Choroid plexus epithelial cell (primary cell): ENCODE data around the gene TMX3.

Experiments
- DNase-seq: peaks from one replicate; pipeline ENCODE4 v3.0.0-alpha.2; 2010; ENCODE audit warnings: low read depth
- H3K4me3 ChIP-seq: 2 replicates; pipeline ENCODE4 v1.5.1; 2011; ENCODE audit warnings: low read depth, mild to moderate bottlenecking, control low read depth, low read length, moderate library complexity
- TF ChIP-seq, protein P1 (sequence below): conservative IDR thresholded peaks from 2 replicates; pipeline ENCODE4 v1.5.1; 2011; ENCODE audit warnings: low read depth, mild to moderate bottlenecking, control low read depth, inconsistent platforms, low read length, moderate library complexity

Gene TMX3

GRCh38 chr18:68701353-68701752 lies 13.6 kb downstream of the TMX3 start:
- no peak for DNase-seq
- TF ChIP-seq, protein P1, sequence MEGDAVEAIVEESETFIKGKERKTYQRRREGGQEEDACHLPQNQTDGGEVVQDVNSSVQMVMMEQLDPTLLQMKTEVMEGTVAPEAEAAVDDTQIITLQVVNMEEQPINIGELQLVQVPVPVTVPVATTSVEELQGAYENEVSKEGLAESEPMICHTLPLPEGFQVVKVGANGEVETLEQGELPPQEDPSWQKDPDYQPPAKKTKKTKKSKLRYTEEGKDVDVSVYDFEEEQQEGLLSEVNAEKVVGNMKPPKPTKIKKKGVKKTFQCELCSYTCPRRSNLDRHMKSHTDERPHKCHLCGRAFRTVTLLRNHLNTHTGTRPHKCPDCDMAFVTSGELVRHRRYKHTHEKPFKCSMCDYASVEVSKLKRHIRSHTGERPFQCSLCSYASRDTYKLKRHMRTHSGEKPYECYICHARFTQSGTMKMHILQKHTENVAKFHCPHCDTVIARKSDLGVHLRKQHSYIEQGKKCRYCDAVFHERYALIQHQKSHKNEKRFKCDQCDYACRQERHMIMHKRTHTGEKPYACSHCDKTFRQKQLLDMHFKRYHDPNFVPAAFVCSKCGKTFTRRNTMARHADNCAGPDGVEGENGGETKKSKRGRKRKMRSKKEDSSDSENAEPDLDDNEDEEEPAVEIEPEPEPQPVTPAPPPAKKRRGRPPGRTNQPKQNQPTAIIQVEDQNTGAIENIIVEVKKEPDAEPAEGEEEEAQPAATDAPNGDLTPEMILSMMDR, result no peak
- H3K4me3 ChIP-seq, result no peak overlapping the region

DNA sequence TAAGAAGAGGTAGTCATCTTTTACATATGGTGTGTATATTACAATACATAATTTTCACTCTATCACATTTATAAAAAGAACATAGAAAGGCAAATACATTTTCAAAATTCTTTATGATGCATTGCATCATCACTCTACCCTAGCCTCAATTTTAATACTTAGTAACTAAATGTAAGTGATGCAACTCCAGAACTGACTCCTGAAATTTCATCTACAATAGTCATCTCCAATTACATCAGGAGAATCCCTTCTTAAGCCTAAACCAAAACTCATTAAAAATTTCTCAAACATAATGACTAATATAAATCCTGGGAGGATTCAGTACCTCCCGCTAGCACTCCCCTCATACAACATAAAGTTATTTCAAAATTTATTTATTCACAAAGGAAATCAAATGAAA lies 15.9 kb downstream of the TMX3 start:
- no peak overlapping the region for H3K4me3 ChIP-seq
- TF ChIP-seq, protein P1, result no peak
- peak; percentile 70 for DNase-seq

GRCh38 chr18:68696937-68697336 lies 18.0 kb downstream of the TMX3 start:
- TF ChIP-seq, protein P1, result no peak
- H3K4me3 ChIP-seq, result no peak overlapping the region
- DNase-seq, result no peak

DNA sequence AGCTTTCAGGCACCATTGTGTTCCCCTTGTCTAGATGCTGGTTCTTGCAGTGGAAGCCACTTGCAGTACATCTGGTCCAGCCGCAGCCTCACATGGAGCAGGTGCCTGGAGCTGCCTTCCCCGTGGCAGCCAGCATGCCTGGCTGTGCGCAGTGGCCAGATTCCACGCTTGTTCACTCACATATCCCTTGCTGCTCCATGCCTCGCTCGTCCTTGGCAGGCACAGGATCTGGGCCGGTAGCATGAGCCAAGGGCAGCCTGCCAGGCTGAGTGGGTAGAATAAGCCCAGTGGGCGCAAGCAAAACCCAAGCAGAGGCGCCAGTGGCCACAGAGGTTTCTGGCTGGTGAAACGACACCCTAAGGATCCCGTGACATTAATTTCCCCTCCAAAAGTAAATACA lies 20.6 kb downstream of the TMX3 start:
- TF ChIP-seq, protein P1, result no peak
- H3K4me3 ChIP-seq, result no peak overlapping the region
- no peak for DNase-seq

- no peak overlapping the region for H3K4me3 ChIP-seq
- TF ChIP-seq, protein P1, result no peak
- no peak for DNase-seq
Measured at GRCh38 chr18:68693091-68693815, 21.7 kb downstream of the TMX3 start.

DNA sequence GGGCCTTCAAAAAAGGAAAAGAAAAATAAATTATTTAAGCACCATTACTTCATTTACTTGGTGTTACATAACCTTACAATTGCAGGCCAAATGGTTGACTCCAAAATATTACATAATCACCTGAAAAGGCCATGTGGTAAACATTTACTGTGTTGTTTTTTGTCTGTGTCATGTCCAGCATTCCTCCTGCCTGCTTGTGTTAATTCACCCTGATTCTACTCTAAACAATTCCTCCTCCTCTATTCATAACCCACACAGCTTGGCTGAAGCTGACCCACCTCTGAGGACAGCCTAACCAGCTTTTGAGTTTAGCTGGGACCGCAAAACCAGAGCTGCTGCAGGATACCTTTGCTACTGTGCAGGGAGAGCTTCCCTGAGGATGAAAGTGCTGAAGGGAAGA lies 35.4 kb downstream of the TMX3 start:
- TF ChIP-seq, protein P1, result no peak
- no peak overlapping the region for H3K4me3 ChIP-seq
- peak; percentile 65 for DNase-seq

GRCh38 chr18:68676913-68677312 lies 38.0 kb downstream of the TMX3 start:
- TF ChIP-seq, protein P1, result peak; percentile 56
- peak; percentile 71 for DNase-seq

More at GRCh38 chr18:68676913-68677312, 38.0 kb downstream of the TMX3 start:
- H3K4me3 ChIP-seq, result no peak overlapping the region
